Mammary epithelial cell (primary cell): ENCODE measurements around the gene GHRH.

ENCODE experiments used
- EZH2 ChIP-seq: IDR thresholded peaks from 2 replicates; pipeline ENCODE4 v1.6.1; 2012; ENCODE audit warnings: low read length, inconsistent platforms, borderline replicate concordance
- TF ChIP-seq, protein P1 (sequence below), 2 donors: IDR thresholded peaks in 1 of 2; conservative IDR thresholded peaks in 1 of 2; 2 replicates each; pipeline ENCODE4 v1.5.1; 2011 to 2012; ENCODE audit warnings: inconsistent platforms in 2 of 2, low read length in 2 of 2, mild to moderate bottlenecking in 2 of 2, control low read depth in 1 of 2, low read depth in 1 of 2; ENCODE audit not compliant: insufficient read depth in 1 of 2; ENCODE audit errors: extremely low read depth in 1 of 2

GRCh38 chr20:37274851-37275524 lies 13.4 kb upstream of the GHRH start:
- TF ChIP-seq, protein P1, sequence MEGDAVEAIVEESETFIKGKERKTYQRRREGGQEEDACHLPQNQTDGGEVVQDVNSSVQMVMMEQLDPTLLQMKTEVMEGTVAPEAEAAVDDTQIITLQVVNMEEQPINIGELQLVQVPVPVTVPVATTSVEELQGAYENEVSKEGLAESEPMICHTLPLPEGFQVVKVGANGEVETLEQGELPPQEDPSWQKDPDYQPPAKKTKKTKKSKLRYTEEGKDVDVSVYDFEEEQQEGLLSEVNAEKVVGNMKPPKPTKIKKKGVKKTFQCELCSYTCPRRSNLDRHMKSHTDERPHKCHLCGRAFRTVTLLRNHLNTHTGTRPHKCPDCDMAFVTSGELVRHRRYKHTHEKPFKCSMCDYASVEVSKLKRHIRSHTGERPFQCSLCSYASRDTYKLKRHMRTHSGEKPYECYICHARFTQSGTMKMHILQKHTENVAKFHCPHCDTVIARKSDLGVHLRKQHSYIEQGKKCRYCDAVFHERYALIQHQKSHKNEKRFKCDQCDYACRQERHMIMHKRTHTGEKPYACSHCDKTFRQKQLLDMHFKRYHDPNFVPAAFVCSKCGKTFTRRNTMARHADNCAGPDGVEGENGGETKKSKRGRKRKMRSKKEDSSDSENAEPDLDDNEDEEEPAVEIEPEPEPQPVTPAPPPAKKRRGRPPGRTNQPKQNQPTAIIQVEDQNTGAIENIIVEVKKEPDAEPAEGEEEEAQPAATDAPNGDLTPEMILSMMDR (conservative IDR thresholded peaks at IDR 0.05 in 1 of 2, IDR thresholded peaks at IDR 0.05 in 1 of 2; ENCODE audit: extremely low read depth in 1 of 2, insufficient read depth in 1 of 2, low read depth in 1 of 2, low read length in 2 of 2), result no peak
- TF ChIP-seq EZH2, result no peak
